Cortex of kidney (tissue), 1 donor: ENCODE results near the gene PTH2R.
"Not testable (repeated sequence)": the region's sequence is repeated elsewhere in the genome, so short reads cannot be mapped to it uniquely, and the experiment has no call there.

ENCODE experiments used
- DNase-seq: peaks from one replicate; lab custom pipeline; 2025; lab: John Stamatoyannopoulos, UW

Gene PTH2R

DNA sequence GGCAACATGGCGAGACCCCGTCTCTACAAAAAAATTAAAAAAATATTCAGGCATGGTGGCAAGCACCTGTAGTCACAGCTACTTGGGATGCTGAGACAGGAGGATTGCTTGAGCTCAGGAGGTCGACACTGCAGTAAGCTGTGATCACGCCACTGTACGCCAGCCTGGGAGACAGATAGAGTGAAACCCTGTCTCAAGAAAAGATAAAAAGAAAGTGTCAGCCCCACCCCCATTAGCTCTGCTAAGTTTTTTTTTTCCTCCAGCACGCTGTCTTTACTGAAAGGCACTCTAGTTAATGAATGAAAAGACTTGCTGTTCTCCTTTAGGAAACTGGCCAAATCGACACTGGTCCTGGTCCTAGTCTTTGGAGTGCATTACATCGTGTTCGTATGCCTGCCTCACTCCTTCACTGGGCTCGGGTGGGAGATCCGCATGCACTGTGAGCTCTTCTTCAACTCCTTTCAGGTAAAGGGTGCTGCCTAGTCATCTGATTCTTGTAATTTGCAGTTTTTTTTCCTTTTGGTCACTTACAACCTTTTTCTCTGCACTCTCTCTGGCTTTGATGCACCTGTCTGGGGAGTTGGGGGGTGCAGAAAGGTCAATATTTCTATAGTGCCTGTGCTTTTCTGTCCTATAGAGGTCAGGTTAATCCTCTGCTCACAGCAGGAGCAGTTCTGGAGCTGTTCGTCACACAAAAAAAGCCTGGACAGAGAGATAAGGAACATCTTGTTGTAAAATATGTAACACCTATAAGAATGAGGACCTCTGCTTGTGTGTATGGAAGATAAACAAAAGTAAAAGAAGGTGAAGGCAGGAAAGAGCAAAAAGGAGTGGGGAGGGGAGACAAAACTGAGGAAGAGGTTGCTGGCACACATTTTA, 82.3 kb downstream of the PTH2R start:
- no peak for DNase-seq

GRCh38 chr2:208489687-208490086, 83.1 kb downstream of the PTH2R start:
- no peak for DNase-seq

DNA sequence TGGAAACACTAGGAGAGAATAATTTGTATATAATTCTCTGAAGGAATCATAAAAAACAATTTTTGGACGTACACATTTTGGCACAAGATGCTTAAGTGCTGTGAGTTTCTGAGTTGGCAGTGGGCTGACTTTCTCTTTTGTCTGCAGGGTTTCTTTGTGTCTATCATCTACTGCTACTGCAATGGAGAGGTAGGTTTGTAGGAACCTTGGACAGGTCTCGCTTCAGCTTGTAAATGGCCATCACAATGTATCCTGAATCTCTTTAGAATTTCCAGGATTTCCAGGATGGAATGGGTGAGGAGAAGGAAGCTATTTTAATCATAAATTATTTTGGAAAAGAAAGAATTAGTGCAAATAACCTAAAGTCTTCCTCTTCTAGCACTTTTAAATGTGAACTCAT, 83.9 kb downstream of the PTH2R start:
- DNase-seq: no peak

GRCh38 chr2:208491641-208492040, 85.0 kb downstream of the PTH2R start:
- no peak for DNase-seq

GRCh38 chr2:208492069-208492468, 85.5 kb downstream of the PTH2R start:
- DNase-seq: no peak

DNA sequence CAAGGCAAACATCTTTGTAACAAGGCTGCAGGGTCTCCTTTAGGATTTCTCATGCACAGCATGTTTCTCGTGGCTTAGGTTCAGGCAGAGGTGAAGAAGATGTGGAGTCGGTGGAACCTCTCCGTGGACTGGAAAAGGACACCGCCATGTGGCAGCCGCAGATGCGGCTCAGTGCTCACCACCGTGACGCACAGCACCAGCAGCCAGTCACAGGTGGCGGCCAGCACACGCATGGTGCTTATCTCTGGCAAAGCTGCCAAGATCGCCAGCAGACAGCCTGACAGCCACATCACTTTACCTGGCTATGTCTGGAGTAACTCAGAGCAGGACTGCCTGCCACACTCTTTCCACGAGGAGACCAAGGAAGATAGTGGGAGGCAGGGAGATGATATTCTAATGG, 86.6 kb downstream of the PTH2R start:
- no peak for DNase-seq

- no peak for DNase-seq
Observed at GRCh38 chr2:208496129-208496528, 89.5 kb downstream of the PTH2R start.

DNA sequence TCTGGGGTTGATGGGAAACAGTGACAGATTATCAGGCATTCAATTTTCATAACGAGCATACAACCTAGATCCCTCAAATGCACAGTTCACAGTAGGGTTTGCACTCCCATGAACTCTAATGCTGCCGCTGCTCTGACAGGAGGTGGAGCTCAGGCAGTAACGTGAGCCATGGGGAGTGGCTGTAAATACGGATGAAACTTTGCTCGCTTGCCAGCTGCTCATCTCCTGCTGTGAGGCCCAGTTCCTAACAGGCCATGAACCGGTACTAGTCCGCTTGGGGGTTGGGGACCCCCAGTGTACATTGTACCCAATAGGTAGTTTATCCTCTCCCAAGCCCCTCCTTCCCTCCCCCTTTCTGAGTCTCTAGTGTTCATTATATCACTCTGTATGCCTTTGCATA, 94.6 kb downstream of the PTH2R start:
- DNase-seq: no peak

DNA sequence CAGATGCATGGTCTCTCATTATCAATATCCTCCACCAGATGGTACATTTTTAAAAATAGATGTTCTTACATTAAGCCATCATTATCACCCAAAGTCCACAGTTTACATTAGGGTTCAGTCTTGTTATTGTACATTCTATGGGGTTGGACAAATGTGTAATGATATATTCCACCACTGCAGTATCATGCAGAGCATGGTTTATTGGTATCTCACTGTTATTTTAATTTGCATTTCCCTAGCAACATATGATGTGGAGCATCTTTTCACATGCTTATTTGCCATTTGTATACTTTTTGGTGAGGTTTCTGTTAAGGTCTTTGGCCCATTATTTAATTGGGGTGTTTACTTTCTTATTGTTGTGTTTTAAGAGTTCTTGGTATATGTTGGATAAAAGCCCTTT, 95.7 kb downstream of the PTH2R start:
- DNase-seq: no peak

DNA sequence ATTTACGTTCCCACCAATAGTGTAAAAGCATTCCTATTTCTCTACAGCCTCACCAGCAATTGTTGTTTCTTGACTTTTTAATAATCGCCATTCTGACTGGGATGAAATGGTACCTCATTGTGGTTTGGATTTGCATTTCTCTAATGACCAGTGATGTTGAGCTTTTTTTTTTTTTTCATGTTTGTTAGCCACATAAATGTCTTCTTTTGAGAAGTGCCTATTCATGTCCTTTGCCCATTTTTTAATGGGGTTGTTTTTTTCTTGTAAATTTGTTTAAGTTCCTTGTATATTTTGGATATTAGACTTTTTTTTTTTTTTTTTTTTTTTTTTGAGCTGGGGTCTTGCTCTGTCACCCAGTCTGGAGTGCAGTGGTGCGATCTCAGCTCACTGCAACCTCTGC, 98.8 kb downstream of the PTH2R start:
- not testable (repeated sequence) for DNase-seq

- no peak for DNase-seq
Observed at GRCh38 chr2:208509586-208509985, 103.0 kb downstream of the PTH2R start.

DNA sequence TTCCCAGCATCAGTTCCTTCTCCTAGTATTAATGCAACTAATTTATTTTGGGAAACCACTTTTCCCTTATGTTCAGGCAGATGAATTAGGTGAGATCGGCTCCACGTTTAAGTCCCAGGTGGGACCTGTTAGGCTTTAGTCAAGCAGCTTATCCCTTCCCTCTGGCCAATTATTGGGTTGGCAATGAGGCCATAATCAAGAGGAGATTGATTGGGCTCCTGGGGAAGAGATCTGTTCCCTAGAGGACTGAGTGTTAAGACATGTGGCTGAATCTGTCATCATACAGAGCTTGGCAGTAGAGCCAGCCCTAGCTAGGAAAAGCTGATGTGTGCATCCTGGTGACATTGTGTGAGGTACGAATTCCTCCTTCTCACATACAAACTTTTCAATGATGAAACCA, 104.4 kb downstream of the PTH2R start:
- no peak for DNase-seq

- DNase-seq: no peak
Observed at GRCh38 chr2:208511573-208511972, 105.0 kb downstream of the PTH2R start.

DNA sequence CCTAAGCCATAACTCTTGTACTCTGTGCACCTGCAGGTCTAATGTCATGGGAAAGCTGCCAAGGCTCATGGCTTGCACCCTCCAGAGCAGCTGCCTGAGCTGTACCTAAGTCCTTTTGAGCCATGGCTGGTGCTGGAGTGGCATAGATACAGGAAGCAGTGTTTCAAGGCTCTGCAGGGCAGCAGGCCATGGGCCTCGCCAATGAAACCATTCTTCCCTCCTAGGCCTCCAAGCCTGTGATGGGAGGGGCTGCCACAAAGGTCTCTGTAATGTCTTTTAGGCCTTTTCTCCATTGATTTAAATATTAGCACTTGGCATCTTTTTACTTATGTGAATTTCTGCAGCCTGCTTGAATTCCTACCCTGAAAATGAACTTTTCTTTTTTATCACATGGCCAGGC, 108.5 kb downstream of the PTH2R start:
- no peak for DNase-seq

- not testable (repeated sequence) for DNase-seq
Observed at GRCh38 chr2:208523069-208523468, 116.5 kb downstream of the PTH2R start.

DNA sequence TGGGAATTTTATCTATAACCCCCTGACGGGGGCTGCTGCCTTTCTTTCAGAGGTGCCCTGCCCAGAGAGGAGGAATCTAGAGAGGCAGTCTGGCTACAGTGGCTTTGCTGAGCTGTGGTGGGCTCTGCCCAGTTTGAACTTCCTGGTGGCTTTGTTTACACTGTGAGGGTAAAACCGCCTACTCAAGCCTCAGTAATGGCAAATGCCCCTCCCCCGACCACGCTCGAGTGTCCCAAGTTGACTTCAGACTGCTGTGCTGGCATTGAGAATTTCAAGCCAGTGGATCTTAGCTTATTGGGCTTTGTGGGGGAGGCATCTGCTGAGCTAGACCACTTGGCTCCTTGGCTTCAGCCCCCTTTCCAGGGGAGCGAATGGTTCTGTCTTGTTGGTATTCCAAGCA, 118.6 kb downstream of the PTH2R start:
- DNase-seq: not testable (repeated sequence)

GRCh38 chr2:208529796-208530195, 123.2 kb downstream of the PTH2R start:
- DNase-seq: no peak

- DNase-seq: no peak
Observed at GRCh38 chr2:208531361-208531760, 124.8 kb downstream of the PTH2R start.

- DNase-seq: not testable (repeated sequence)
Observed at GRCh38 chr2:208535578-208535977, 129.0 kb downstream of the PTH2R start.

- DNase-seq: no peak
Observed at GRCh38 chr2:208541461-208541988, 134.9 kb downstream of the PTH2R start.

DNA sequence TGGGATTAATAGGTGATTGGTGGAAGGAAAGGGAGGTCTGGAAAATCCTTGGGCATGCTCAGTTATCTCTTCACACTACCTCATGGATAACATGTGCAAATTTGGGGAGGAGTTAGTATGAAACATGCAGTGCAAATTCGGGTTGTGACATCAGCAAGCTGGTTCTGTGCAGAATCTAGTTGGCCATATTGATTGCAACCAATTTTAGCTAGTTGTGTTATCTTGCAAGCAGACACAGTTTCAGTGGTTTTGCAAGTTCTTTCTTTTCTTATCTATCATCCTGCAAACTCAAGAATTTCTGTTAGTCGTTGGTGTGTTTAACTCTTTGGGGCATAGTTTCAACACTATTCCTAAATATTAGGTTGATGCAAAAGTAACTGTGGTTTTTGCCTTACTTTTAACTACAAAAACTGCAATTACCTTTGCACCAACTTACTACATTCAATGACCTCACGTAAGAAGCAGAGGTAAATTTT, 135.4 kb downstream of the PTH2R start:
- no peak for DNase-seq

DNA sequence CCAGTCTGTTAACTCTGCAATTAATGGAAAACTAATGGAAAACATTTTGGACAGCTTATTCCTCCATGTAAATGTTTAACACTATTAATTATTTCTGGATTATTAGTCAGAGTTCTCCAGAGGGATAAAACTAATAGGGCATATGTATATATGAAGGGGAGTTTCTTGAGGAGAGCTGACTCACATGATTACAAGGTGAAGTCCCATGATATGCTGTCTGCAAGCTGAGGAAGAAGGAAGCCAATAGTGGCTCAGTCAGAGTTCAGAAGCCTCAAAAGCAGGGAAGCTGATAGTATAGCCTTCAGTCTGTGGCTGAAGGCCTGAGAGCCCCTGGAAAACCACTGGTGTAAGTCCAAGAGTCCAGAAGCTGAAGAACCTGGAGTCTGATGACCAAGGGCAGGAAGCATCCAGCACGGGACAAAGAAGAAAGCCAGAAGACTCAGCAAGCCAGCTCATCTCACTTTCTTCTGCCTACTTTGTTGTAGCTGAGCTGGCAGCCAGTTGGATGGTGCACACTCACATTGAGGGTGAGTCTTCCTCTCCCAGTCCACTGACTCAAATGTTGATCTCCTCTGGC, 136.0 kb downstream of the PTH2R start:
- DNase-seq: no peak
